Activated T-helper 17 cell treated with anti-CD3 and anti-CD28 coated beads, Interleukin-2, amount 50 U/mL, for 72 hours (primary cell): ENCODE measurements around the gene SCD5. TPM values are rescaled to one million over a fixed set of nuclear protein-coding genes. Genes with fewer than 3 reads are reported as not detected.

ENCODE experiments used
- ATAC-seq: fragments of 150-1000 bp; cut with Tn5 transposase; replicated peaks from 2 replicates; pipeline ENCODE4 v1.10.0; 2021; ENCODE audit warnings: mild to moderate bottlenecking, moderate library complexity
- H3K27ac Mint-ChIP-seq: one replicate; pipeline ENCODE4 v1.8.0; 2022; ENCODE audit warnings: mixed read lengths
- H3K27me3 Mint-ChIP-seq: one replicate; pipeline ENCODE4 v1.8.0; 2022; ENCODE audit warnings: mixed read lengths
- H3K36me3 Mint-ChIP-seq: one replicate; pipeline ENCODE4 v1.8.0; 2022; ENCODE audit warnings: low read depth, mild to moderate bottlenecking, mixed read lengths
- H3K4me1 Mint-ChIP-seq: one replicate; pipeline ENCODE4 v1.8.0; 2022; ENCODE audit warnings: mixed read lengths
- H3K4me3 Mint-ChIP-seq: one replicate; pipeline ENCODE4 v1.8.0; 2022; ENCODE audit warnings: mild to moderate bottlenecking, mixed read lengths
- H3K9me3 Mint-ChIP-seq: one replicate; pipeline ENCODE4 v1.8.0; 2022; ENCODE audit warnings: mixed read lengths
- total RNA-seq, 2 donors: library from RNA; stranded (reverse); gene quantifications; one replicate each; pipeline ENCODE4 v1.2.3, GENCODE V29; 2022

The SCD5 gene
- total RNA-seq, 2 donors from 2014 or later: 0.21 to 0.91 TPM

DNA sequence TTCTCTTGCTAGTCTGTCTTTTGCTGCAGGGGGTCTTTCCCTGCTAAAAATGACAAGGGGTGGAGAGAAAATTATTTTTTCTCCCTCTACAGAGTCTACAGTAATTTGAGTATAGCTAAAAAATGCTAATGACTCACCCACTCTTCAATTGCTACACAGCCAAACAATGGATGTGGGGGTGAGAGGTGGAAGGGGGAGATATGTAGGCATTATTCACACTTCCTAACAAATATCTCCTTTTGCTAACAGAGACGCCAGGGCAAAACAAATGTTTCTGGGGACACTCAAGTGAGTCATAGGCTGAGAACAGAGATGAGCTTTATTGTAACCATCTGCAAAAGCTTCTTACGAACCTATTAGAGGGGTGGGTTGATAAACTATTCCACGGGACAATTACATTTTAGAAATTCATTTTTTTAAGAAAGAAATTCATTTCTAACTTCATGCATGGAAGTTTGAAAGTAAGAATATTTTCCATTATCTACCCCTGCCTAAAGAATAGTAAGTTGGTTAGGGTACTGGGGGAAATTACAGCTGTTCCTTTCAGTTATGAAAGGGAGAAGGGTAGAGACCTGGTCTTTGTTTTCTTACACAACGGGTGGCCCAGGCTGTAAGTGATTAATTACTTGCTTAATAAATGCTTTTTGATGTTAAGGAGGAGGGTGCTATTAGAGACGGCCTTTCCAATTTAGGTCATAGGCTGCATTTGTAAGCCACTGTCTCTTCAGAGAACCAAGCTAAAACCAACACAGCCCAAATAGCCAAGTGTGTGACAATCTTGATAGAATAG lies 12.8 kb downstream of the SCD5 start:
- no peak for ATAC-seq
- H3K27me3 Mint-ChIP-seq: peaks cover 9% of the 10 kb centered on the region
- no peaks in the 10 kb centered on the region for H3K4me1 Mint-ChIP-seq
- no peak overlapping the region for H3K27ac Mint-ChIP-seq
- H3K36me3 Mint-ChIP-seq: no peaks in the 10 kb centered on the region
- no peaks in the 10 kb centered on the region for H3K9me3 Mint-ChIP-seq
- H3K4me3 Mint-ChIP-seq: no peak overlapping the region

DNA sequence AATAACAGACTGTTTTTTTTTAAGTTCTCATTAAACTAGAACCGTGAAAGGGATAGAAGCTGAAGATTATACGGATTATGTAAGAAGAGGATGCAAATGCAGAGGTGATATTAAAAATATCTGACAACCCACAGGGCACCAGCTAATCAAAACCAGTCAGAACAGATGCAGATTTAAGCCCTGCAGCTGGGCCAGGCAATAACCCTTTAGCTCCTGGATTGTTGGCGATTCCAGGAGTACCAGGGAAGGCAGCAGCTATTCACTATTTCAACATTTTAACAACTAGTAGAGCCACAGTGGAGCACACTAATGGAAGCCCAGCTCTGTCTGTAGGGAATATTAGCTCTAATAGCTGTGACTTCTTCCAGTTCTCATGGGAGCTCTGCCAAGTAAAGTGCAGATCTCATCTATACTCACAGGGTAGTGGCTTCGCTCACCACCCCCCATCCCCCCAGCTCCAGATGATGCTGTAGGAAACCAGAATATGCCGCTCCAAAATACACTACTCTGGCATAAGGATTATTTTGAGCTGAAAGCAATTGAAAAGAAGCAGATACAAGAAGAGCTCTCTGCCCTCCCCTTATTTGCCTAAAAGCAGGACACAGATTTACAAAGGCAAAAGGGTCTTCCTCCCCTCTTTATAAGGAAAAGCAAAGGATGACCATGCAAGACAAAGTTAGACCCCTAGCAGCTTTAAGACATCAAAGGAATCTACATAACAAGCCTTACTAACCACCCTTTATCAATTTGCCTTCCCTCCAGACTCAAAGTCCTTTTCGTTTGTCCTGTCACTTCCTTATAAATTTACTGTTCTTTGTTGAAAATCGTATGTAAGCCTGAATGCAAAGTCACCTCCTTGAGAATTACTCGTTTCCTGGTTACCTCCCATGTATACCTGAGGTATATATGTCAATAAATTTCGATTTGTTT lies 13.7 kb downstream of the SCD5 start:
- H3K4me3 Mint-ChIP-seq: no peak overlapping the region
- no peaks in the 10 kb centered on the region for H3K9me3 Mint-ChIP-seq
- H3K27ac Mint-ChIP-seq: no peak overlapping the region
- H3K27me3 Mint-ChIP-seq: peaks cover 6% of the 10 kb centered on the region
- ATAC-seq: no peak
- H3K4me1 Mint-ChIP-seq: no peaks in the 10 kb centered on the region
- no peaks in the 10 kb centered on the region for H3K36me3 Mint-ChIP-seq

DNA sequence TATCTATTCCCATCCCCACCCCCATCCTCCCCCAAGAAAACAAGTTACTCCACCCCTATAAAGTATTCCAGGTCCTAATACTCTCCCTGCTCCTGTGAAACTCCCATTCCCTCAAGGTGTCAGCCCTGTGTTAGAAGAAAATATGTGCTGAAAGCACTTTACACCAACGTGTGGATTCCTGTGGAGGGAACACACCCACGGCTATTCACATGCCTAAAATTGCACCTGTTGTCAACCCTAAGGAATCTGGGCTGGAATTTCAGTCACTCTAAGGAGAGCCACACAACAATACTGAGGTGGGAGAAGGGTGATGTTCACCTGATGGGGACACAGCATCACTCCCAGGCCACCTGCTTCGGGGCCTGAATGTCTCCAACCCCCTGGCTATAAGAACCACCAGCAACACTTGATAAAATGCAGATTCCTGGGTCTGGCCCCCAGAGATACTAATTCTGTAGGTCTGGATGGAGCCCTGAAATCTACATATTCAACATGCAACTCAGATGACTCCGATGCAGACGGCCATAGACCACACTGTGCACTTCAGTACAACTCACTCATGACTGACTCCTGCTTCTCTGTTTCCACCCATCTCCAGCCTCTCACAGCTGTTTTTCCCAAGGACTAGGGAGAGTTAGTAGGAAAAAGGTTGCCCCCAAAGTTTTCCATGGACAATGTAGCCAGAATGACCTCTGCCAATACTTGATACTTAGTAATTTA lies 15.8 kb downstream of the SCD5 start:
- peaks cover 6% of the 10 kb centered on the region for H3K27me3 Mint-ChIP-seq
- no peaks in the 10 kb centered on the region for H3K9me3 Mint-ChIP-seq
- ATAC-seq: no peak
- no peaks in the 10 kb centered on the region for H3K36me3 Mint-ChIP-seq
- no peak overlapping the region for H3K4me3 Mint-ChIP-seq
- H3K27ac Mint-ChIP-seq: no peak overlapping the region
- no peaks in the 10 kb centered on the region for H3K4me1 Mint-ChIP-seq

DNA sequence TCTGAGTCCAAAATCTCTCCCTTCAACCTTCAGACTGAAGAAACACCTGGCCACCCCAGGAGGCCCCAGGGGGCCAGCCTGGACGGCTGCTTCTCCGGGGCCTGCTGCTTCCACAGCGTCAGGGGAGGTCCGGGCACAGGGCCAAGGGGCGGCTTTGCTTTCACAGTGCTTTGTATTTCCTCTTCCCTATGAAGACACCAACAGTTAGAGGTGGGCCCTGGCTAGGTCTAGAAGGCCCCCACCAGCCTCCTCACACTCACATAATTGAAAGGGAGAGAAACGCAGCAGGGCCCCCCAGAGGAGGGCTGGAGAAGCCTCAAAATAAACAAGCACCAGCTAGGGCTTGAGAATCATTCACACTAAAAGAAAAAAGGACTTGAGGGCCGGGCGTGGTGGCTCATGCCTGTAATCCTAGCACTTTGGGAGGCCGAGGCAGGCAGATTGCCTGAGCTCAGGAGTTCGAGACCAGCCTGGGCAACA lies 17.8 kb downstream of the SCD5 start:
- ATAC-seq: no peak
- Mint-ChIP-seq H3K27me3 (peaks cover 6% of the 10 kb centered on the region), H3K27ac (no peak overlapping the region), H3K36me3 (no peaks in the 10 kb centered on the region), H3K9me3 (no peaks in the 10 kb centered on the region), H3K4me1 (no peaks in the 10 kb centered on the region), H3K4me3 (no peak overlapping the region)

DNA sequence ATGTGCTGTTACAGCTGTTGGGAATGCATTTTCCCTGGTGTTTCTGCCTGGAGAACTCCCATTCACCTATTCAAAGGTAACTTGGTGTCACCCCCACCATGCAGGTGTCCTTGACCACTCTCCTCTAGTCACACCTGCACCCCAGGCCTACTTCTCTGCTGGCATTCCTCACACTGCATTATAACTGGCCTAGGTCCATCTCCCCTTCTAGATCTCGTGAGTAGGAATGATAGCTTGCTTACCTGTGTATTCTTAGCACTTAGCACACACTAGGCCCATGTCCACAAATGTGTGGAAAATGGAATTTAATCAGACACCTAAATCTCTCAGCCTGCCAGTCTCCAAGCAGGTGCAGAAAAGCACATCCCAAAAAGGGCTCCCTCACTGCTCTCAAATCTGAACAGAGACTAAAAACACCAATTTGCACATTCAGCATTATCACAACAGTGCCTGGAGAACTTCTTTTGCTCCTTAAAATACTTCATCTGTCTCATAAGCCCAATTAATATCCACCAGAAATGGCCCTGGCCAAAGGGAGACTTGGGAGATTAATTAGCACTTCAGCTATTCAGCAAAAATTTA lies 18.3 kb downstream of the SCD5 start:
- H3K9me3 Mint-ChIP-seq: no peaks in the 10 kb centered on the region
- peaks cover 6% of the 10 kb centered on the region for H3K27me3 Mint-ChIP-seq
- no peak overlapping the region for H3K27ac Mint-ChIP-seq
- H3K4me1 Mint-ChIP-seq: no peaks in the 10 kb centered on the region
- H3K4me3 Mint-ChIP-seq: no peak overlapping the region
- no peaks in the 10 kb centered on the region for H3K36me3 Mint-ChIP-seq
- ATAC-seq: no peak

DNA sequence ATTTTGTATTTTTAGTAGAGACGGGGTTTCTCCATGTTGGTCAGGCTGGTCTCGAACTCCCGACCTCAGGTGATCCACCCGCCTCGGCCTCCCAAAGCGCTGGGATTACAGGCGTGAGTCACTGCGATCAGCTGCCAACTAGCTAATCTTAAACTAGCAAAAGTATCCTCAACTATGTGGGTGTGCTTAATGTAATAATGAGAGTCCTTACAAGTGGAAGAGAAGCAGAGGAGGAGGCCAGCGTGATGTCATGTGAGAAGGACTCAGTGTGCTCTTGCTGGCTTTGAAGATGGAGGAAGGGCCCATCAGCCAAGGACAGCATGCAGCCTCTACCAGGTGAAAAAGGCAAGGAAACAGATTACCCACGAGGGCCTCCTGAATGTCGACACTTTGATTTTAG lies 19.6 kb downstream of the SCD5 start:
- Mint-ChIP-seq H3K4me3 (no peak overlapping the region), H3K4me1 (no peaks in the 10 kb centered on the region), H3K9me3 (no peaks in the 10 kb centered on the region), H3K27me3 (peaks cover 6% of the 10 kb centered on the region), H3K27ac (no peak overlapping the region), H3K36me3 (no peaks in the 10 kb centered on the region)
- ATAC-seq: no peak

DNA sequence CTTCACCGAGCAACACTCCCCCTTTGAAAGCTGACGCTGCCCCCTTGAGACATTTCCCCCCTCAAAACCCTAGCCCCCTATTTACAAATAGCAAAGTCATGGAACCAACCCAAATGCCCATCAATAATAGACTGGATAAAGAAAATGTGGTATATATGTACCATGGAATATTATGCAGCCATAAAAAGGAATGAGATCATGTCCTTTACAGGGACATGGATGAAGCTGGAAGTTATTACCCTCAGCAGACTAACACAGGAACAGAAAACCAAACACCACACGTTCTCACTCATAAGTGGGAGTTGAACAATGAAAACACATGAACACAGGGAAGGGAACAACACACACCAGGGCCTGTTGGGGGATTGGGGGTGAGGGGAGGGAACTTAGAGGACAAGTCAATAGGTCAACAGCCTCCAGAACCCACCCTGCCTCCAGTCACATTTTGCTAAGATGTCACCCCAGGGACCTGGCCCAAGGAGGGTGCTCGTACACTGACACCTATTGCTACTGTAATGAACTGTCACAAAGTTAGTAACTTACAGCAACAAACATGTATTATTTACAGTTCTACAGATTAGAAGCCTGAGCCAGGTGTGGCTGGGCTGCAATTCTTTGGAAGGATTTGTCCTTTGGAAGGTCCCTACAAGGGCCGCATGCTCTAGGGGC lies 20.6 kb downstream of the SCD5 start:
- no peaks in the 10 kb centered on the region for H3K36me3 Mint-ChIP-seq
- ATAC-seq: no peak
- H3K27me3 Mint-ChIP-seq: peaks cover 10% of the 10 kb centered on the region
- H3K27ac Mint-ChIP-seq: no peak overlapping the region
- H3K9me3 Mint-ChIP-seq: no peaks in the 10 kb centered on the region
- no peaks in the 10 kb centered on the region for H3K4me1 Mint-ChIP-seq
- no peak overlapping the region for H3K4me3 Mint-ChIP-seq

DNA sequence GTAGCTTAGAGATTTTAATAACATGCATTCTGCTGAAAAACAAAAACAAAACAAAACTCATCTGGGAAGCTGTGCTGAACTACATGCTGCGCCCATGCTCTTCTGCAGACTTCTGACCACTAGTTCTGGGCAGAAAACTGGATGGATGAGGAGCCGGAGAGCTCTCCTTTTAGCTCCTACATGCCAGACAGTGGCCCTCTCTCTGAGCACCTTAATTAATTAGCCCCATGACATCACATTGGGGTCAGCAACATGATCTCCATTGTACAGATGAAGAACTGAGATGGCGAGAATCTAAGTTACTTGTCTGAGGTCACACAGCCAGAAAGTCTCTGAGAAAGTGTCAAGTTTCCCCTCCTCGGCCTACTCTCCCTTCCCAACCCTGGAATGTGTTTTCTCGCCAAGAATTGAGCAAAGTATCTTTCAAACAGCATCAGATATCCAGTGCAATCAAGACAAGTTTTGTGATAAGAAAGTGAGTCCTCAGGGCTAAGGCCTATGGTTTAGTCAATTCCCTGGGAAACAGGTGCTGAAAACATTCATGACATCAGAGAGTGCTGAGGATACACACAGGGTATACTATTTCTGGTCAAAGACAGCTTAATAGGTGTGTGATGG lies 21.6 kb downstream of the SCD5 start:
- Mint-ChIP-seq H3K27ac (no peak overlapping the region), H3K27me3 (peaks cover 11% of the 10 kb centered on the region), H3K36me3 (no peaks in the 10 kb centered on the region), H3K9me3 (no peaks in the 10 kb centered on the region), H3K4me3 (no peak overlapping the region), H3K4me1 (no peaks in the 10 kb centered on the region)
- ATAC-seq: no peak

DNA sequence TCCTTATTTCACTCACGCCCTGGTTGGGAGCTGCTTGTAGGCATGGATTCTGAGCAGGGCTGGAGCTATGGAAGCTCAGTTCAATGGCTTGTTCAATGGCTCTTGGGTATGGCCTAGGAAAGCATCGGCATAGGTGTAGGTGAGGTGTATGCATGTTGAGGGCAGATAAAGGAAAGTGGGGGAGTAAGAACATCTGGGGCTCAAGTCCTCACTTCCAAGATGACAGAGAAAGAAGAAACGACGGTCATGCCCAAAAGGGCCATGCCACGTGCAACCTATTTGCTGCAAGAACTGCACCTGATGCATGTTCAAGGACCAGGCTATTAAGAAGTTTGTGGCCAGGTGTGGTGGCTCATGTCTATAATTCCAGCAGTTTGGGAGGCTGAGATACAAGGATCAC lies 23.4 kb downstream of the SCD5 start:
- H3K4me3 Mint-ChIP-seq: no peak overlapping the region
- H3K27me3 Mint-ChIP-seq: peaks cover 15% of the 10 kb centered on the region
- H3K27ac Mint-ChIP-seq: no peak overlapping the region
- no peaks in the 10 kb centered on the region for H3K9me3 Mint-ChIP-seq
- H3K4me1 Mint-ChIP-seq: no peaks in the 10 kb centered on the region
- no peak for ATAC-seq
- no peaks in the 10 kb centered on the region for H3K36me3 Mint-ChIP-seq

DNA sequence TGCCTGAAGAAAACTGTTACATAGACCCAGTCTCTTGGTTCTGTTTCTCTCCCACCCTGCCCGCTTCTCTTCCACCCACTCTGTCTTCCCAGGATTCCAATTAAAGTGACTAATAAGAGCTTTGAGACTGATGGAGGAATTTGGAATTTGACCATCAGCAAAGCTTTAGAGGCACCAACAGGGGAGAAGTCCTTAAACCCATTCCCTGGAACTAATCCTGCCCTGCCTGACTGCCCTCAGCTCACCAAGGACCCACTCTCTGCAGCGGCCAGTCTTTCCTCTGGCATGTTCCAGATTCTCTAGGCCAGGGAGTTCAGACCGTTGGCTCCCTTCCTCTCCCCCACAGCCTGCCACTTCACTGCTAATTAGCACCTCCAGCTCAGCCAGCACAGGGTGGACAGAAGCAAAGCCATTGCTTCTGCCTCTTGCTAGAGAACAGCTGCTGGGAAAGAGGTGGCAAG lies 23.9 kb downstream of the SCD5 start:
- Mint-ChIP-seq H3K27ac (no peak overlapping the region), H3K36me3 (no peaks in the 10 kb centered on the region), H3K4me3 (no peak overlapping the region), H3K27me3 (peaks cover 15% of the 10 kb centered on the region), H3K4me1 (no peaks in the 10 kb centered on the region), H3K9me3 (no peaks in the 10 kb centered on the region)
- no peak for ATAC-seq

DNA sequence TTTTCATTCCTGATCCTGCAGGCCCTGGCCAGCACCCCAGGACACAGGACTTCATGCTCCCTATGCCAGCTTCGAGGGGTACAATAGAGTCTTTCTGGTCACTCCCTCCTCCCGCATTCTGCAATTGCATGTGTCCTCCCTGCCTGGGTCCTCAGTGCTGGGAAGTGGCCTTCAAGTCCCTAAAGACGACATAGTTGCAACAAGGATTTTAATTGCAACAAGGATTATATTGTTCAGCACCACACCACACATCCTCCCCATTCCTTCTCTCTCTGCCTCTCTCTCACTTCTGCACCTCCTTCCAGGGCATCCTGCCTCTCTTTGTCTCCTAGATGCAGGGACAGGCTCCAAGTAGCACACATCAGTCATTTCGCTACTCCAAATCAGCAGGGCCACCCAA lies 25.5 kb downstream of the SCD5 start:
- H3K4me3 Mint-ChIP-seq: no peak overlapping the region
- no peak for ATAC-seq
- no peaks in the 10 kb centered on the region for H3K9me3 Mint-ChIP-seq
- no peaks in the 10 kb centered on the region for H3K4me1 Mint-ChIP-seq
- no peaks in the 10 kb centered on the region for H3K36me3 Mint-ChIP-seq
- no peak overlapping the region for H3K27ac Mint-ChIP-seq
- peaks cover 18% of the 10 kb centered on the region for H3K27me3 Mint-ChIP-seq

DNA sequence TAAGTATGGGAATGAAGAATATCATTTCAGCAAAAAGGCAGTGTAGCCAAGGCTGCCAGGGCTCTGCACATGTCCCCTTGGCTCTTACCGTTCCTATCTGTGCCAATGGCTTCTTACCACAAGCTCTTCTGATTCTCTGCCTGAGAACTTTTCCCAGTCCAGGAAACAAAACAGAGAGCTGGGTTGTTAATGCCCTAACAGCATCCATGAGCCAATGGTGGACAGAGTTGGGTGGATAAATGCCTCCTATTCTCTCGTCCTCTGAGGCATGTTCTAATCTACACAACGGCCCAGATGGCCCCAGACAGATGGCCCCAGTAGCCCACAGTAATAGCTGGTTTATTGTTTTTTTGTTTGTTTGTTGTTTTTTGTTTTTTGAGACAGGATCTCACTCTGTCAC lies 28.0 kb downstream of the SCD5 start:
- H3K9me3 Mint-ChIP-seq: peaks cover 12% of the 10 kb centered on the region
- H3K27ac Mint-ChIP-seq: no peak overlapping the region
- ATAC-seq: no peak
- H3K4me3 Mint-ChIP-seq: no peak overlapping the region
- peaks cover 22% of the 10 kb centered on the region for H3K27me3 Mint-ChIP-seq
- H3K36me3 Mint-ChIP-seq: no peaks in the 10 kb centered on the region
- H3K4me1 Mint-ChIP-seq: no peaks in the 10 kb centered on the region

DNA sequence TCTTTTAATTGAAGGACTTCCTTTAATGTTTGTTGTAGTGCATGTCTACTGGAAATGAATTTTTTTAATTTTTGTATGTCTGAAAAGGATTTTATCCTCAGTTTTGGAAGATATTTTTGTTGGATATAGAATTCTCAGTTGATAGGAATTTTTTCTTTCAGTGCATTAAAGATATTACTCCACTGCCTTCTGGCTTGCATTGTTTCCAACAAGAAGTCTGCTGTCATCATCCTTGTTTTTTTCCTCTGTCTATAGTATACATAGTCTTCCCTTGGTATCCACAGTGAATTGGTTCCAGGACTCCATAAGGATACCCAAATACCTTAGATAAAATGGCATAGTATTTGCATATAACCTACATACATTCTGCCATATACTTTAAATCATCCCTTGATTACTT lies 33.5 kb downstream of the SCD5 start:
- Mint-ChIP-seq H3K36me3 (no peaks in the 10 kb centered on the region), H3K27ac (no peak overlapping the region), H3K27me3 (peaks cover 7% of the 10 kb centered on the region), H3K4me3 (no peak overlapping the region), H3K9me3 (peaks cover 12% of the 10 kb centered on the region), H3K4me1 (no peaks in the 10 kb centered on the region)
- ATAC-seq: no peak
